Fibroblast of villous mesenchyme (primary cell): ENCODE data around the gene KLRF2. TPM values are rescaled to one million over a fixed set of nuclear protein-coding genes. Genes with fewer than 3 reads are reported as not detected.

Experiments
- DNase-seq: peaks from one replicate; pipeline ENCODE4 v3.0.0-alpha.2; 2010; ENCODE audit warnings: low read depth
- H3K4me3 ChIP-seq: 2 replicates; pipeline ENCODE4 v1.5.1; 2011; ENCODE audit warnings: low read depth, mild to moderate bottlenecking, low read length
- CTCF ChIP-seq: IDR thresholded peaks from 2 replicates; pipeline ENCODE4 v1.5.1; 2012; ENCODE audit warnings: low read depth, mild to moderate bottlenecking, low read length; ENCODE audit not compliant: insufficient read depth
- total RNA-seq: library from RNA; depleted of rRNA; stranded (reverse); fragments of >200 nt; gene quantifications from 2 replicates; pipeline ENCODE4 v1.2.3, GENCODE V29; 2012

Gene KLRF2
- total RNA-seq, 1 donor = not detected

- no peak overlapping the region for H3K4me3 ChIP-seq
- no peak for TF ChIP-seq CTCF
- no peak for DNase-seq
Measured at GRCh38 chr12:9928607-9929006, 47.3 kb downstream of the KLRF2 start.

GRCh38 chr12:9931245-9931644, 50.0 kb downstream of the KLRF2 start:
- H3K4me3 ChIP-seq = no peak overlapping the region
- no peak for DNase-seq

GRCh38 chr12:9932270-9932669, 51.0 kb downstream of the KLRF2 start, which contains the start of gene CLEC2A:
TSS of gene CLEC2A (minus strand) at chr12:9932370. CDS start at chr12:9932329, 41 bp downstream.
- no peak for DNase-seq
- no peak within 1 kb of the TSS for H3K4me3 ChIP-seq

More at GRCh38 chr12:9931245-9931644, 50.0 kb downstream of the KLRF2 start:
- no peak for TF ChIP-seq CTCF

GRCh38 chr12:9933958-9934357, 52.7 kb downstream of the KLRF2 start:
- DNase-seq = no peak
- no peak for TF ChIP-seq CTCF
- no peak overlapping the region for H3K4me3 ChIP-seq

More at GRCh38 chr12:9932270-9932669, 51.0 kb downstream of the KLRF2 start, which contains the start of gene CLEC2A:
- no peak for TF ChIP-seq CTCF

- no peak for TF ChIP-seq CTCF
- no peak overlapping the region for H3K4me3 ChIP-seq
- no peak for DNase-seq
Measured at GRCh38 chr12:9935026-9935425, 53.7 kb downstream of the KLRF2 start.

GRCh38 chr12:9936591-9936990, 55.3 kb downstream of the KLRF2 start:
- no peak for TF ChIP-seq CTCF

GRCh38 chr12:9940375-9940774, 59.1 kb downstream of the KLRF2 start:
- peak; percentile 48 for TF ChIP-seq CTCF
- DNase-seq = peak; percentile 13
- H3K4me3 ChIP-seq = no peak overlapping the region

More at GRCh38 chr12:9936591-9936990, 55.3 kb downstream of the KLRF2 start:
- peak; percentile 39 for DNase-seq
- no peak overlapping the region for H3K4me3 ChIP-seq
